Stimulated activated naive CD4-positive, alpha-beta T cell treated with Interleukin-2 at 50 U/mL for 16 hours (primary cell): ENCODE results near the gene UNC5CL.

Source experiments
- DNase-seq: peaks from one replicate; lab custom pipeline; 2025; lab: John Stamatoyannopoulos, UW

Gene UNC5CL

DNA sequence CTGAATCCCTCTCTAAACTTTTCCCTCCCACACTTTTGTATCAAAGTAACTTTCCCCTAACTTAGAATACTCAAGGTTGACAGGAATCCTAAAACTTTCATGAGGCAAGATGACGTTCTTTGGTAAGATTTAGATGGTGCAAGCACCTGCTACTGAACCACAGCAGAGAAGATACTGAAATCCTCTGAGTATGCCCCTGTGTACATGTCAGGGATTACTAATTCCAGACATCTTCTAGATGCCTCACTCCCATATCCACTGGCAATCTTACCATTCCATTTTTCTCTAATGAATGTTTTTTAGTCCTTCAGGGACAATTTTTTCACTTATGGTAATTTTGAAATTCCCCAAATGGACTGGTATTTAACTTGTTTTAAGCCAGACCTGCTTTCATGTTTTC is 23.0 kb upstream of the UNC5CL start:
- DNase-seq, result no peak

DNA sequence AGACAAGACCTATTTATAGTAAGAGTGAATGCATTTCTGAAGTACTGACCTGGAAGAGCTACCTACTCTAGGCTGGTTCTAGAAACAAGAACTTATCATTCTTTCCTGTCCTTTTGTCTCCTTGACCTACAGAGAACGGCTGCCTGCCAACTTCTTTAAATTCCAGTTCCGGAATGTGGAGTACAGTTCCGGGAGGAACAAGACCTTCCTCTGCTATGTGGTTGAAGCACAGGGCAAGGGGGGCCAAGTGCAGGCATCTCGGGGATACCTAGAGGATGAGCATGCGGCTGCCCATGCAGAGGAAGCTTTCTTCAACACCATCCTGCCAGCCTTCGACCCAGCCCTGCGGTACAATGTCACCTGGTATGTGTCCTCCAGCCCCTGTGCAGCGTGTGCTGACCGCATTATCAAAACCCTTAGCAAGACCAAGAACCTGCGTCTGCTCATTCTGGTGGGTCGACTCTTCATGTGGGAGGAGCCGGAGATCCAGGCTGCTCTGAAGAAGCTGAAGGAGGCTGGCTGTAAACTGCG is 22.2 kb upstream of the UNC5CL start:
- DNase-seq, result no peak

- DNase-seq, result no peak
Measured at GRCh38 chr6:41059556-41059955, 20.5 kb upstream of the UNC5CL start.

- no peak for DNase-seq
Measured at GRCh38 chr6:41058783-41059181, 19.8 kb upstream of the UNC5CL start.

- no peak for DNase-seq
Measured at GRCh38 chr6:41056768-41057490, 17.9 kb upstream of the UNC5CL start.

DNA sequence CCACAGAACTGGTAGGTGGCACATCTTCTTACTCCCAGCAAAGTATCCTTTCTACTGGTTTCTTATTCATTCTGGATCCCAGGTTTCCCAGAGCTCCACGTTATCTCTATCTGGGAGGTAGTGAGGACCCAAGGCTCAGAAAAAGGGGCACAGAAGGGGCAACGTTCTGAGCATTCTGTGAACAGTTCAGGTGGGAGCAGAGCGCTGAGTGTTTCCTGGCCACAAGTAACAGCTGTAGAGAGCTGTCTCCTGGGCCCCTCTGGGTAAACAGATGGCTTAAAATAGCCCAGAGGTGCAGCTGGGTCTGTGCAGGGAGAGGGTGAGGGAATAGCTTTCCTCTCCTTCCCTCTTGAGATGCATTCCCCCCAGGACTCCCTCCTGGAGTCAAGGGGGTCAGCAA is 16.1 kb upstream of the UNC5CL start:
- DNase-seq, result no peak

GRCh38 chr6:41054511-41054910 is 15.5 kb upstream of the UNC5CL start:
- DNase-seq, result no peak

DNA sequence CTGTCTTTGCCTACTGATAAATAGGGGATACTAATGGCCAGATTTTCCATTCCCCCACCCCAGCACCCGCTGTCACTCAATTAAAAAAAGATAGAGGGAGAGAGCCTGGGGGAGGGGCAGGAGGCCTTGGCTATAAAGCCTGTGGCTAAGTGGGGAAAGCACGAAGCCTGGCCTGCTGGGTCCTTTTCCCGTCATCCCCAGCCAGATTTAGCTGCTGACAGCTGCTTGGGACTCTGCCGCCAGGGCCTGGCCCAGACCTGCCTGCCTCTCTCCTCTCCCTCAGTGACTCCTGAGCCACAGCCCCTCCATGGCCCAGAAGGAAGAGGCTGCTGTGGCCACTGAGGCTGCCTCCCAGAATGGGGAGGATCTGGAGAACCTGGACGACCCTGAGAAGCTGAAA is 14.0 kb upstream of the UNC5CL start, which contains the start of gene APOBEC2:
TSS of gene APOBEC2 (plus strand) at position 162 of the 400 bp plus-strand sequence. CDS start at position 308, 146 bp downstream.
- no peak for DNase-seq

- DNase-seq, result no peak
Measured at GRCh38 chr6:41051873-41052272, 12.9 kb upstream of the UNC5CL start.

GRCh38 chr6:41050536-41050935 is 11.5 kb upstream of the UNC5CL start:
- DNase-seq, result no peak

DNA sequence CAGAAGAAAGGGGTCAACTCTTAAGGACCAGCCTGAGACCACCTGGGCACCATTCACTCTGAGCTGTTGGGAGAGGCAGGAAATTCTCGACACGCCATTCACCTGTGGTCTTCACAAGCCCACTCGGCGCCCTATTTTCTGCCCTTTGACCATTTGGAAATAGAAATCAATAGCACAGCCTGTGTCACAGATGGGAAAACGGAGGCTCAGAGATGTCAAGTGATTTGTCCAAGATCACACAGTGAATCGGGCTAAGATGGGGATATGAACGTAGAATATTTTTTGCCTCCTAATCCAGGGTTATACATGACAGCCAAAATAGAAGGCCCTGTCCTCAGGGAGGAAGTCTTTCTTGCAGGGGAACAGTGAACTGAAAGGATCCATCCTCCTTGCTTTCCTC is 10.9 kb upstream of the UNC5CL start:
- DNase-seq, result no peak

GRCh38 chr6:41049521-41049920 is 10.5 kb upstream of the UNC5CL start:
- DNase-seq, result no peak

- DNase-seq, result no peak
Measured at GRCh38 chr6:41047745-41048732, 9.0 kb upstream of the UNC5CL start.

GRCh38 chr6:41047306-41047705 is 8.3 kb upstream of the UNC5CL start:
- DNase-seq, result no peak

- no peak for DNase-seq
Measured at GRCh38 chr6:41046084-41046483, 7.1 kb upstream of the UNC5CL start.

GRCh38 chr6:41045664-41046063 is 6.6 kb upstream of the UNC5CL start:
- DNase-seq, result no peak

GRCh38 chr6:41043151-41043550 is 4.1 kb upstream of the UNC5CL start:
- DNase-seq, result no peak

DNA sequence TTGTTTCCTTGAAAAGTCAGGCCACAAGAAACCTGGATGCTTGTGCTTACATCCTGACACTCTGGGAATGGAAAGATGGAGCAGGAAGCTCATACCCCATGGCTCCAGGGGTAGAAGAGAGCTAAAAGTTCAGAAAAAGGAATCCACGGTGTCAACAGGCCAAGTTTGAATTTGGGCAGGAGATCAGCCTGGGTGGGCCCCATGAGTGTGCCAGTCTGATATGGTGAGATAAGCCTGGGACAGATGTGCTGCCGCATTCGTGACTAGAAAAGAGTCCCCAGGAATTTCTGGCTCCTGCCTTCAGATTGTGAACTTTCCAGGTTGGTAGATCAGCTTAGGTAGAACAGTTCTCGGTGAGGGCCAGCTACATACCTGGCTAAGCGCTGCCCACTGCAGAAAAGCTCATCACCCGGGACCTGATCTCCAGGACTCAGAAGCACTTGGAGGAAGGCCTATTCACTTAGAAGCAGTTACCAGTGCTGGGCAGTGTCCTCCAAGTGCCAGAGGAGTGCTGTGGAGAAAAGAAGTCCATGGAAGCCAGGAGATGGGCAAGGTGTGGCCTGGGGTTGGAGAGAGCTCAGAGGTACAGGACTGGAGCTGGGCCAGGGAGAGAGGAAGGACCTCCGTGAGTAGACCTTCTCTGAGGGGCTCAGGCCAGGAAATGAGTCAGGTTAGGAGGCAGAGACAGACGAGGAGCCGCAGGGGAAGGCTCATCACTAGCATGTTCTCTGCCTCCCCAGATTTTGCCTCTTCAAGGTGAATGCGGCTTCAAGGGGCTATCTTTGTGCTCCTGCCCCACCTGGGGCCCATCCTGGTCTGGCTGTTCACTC is 3.4 kb upstream of the UNC5CL start, which contains the start of gene TSPO2:
TSS of gene TSPO2 (plus strand) at position 242 of the 830 bp plus-strand sequence. CDS start at position 761, 519 bp downstream.
- no peak for DNase-seq

GRCh38 chr6:41040940-41041536 is 2.0 kb upstream of the UNC5CL start:
- DNase-seq, result no peak

DNA sequence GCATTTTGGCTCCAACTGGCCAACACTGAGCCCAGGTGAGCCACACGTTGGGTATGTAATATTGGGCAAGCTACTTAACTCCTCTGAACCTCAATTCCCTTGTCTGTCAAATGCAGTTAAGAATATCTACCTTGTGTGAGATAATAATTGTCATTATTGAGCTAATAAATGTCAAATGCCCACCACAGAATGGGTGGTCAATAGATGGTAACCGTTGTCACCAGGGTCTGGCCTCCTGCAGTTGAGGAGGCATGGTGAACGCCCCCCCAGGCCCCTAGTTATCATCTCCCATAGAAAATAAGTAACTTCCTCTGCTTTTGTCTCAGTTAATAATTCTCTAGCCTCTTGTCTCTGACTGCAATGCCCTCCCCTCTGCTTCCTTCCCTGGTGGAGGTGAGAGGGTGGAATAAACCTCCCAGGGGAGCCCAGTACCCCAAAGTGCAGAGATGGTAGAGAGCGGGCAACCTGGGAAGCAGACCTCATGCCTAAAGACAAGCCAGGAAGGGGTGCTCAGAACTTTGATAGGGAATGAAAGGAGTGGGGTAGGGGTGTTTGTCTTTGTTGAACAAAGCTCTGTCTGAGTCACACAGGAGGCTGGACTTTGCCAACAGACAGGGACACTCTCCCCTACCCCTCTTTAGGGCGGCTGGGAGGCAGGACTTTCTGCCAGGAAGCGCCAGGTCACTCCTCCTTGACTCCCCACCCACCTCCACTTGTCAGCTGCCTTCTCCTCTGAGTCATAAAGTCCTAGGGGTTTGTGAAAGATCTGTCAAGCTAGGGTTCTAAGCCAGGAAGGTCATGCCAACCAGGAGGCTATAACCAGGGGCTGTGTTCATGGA is 1.3 kb upstream of the UNC5CL start:
- no peak for DNase-seq
